HL-60 (cell line): Measurements from ENCODE around the gene GDAP2.
"Not testable (repeated sequence)": the region's sequence is repeated elsewhere in the genome, so short reads cannot be mapped to it uniquely, and the experiment has no call there.

Experiments used
- DNase-seq, 2 experiments: peaks; one replicate each; pipeline ENCODE4 v3.0.0-alpha.2; 2010 to 2020; ENCODE audit warnings: low read depth in 1 of 2, low spot score in 1 of 2
- H3K27ac ChIP-seq: fragments of 250-450 bp; sonication (Bioruptor Pico); replicated peaks from 2 replicates; pipeline ENCODE4 v1.5.1; 2020; ENCODE audit warnings: mild to moderate bottlenecking, moderate library complexity
- H3K27me3 ChIP-seq: fragments of 250-450 bp; sonication (Bioruptor Pico); 2 replicates; pipeline ENCODE4 v1.5.1; 2021; ENCODE audit warnings: mild to moderate bottlenecking, moderate library complexity; ENCODE audit not compliant: insufficient read depth, poor library complexity, severe bottlenecking
- H3K4me3 ChIP-seq: replicated peaks from 2 replicates; pipeline ENCODE4 v1.5.1; 2011; ENCODE audit warnings: mild to moderate bottlenecking, control low read depth, low read length; ENCODE audit not compliant: insufficient read depth
- GABPA ChIP-seq: IDR thresholded peaks from 2 replicates; pipeline ENCODE4 v1.6.1; 2012; ENCODE audit warnings: low read depth
- POLR2AphosphoS5 ChIP-seq: IDR thresholded peaks from 2 replicates; pipeline ENCODE4 v1.6.1; 2012; ENCODE audit warnings: low read depth
- REST ChIP-seq: IDR thresholded peaks from 2 replicates; pipeline ENCODE4 v1.6.1; 2012; ENCODE audit warnings: low read depth; ENCODE audit not compliant: insufficient replicate concordance
- SPI1 ChIP-seq: IDR thresholded peaks from 2 replicates; pipeline ENCODE4 v1.6.1; 2012; ENCODE audit warnings: low read depth, mild to moderate bottlenecking, borderline replicate concordance
- TF ChIP-seq, protein P1 (sequence below): IDR thresholded peaks from one replicate; pipeline ENCODE4 v1.5.1; 2011; ENCODE audit warnings: low read length, control low read depth, inconsistent platforms; ENCODE audit not compliant: insufficient read depth

Gene GDAP2

GRCh38 chr1:117846674-117847425 is 82.6 kb downstream of the GDAP2 start:
- DNase-seq = no peak
- TF ChIP-seq, protein P1, sequence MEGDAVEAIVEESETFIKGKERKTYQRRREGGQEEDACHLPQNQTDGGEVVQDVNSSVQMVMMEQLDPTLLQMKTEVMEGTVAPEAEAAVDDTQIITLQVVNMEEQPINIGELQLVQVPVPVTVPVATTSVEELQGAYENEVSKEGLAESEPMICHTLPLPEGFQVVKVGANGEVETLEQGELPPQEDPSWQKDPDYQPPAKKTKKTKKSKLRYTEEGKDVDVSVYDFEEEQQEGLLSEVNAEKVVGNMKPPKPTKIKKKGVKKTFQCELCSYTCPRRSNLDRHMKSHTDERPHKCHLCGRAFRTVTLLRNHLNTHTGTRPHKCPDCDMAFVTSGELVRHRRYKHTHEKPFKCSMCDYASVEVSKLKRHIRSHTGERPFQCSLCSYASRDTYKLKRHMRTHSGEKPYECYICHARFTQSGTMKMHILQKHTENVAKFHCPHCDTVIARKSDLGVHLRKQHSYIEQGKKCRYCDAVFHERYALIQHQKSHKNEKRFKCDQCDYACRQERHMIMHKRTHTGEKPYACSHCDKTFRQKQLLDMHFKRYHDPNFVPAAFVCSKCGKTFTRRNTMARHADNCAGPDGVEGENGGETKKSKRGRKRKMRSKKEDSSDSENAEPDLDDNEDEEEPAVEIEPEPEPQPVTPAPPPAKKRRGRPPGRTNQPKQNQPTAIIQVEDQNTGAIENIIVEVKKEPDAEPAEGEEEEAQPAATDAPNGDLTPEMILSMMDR = no peak

DNA sequence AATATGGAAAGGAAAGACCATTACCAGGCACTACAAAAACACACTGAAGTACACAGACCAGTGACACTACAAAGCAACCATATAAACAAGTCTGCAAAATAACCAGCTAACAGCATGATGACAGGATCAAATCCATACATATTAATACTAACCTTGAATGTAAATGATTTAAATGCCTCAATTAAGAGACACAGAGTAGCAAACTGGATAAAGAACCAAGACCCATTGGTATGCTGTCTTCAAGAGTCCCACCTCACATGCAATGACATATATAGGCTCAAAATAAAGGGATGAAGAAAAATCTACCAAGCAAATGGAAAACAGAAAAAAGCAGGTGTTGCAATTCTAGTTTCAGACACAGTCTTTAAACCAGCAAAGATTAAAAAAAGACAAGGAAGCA is 84.9 kb downstream of the GDAP2 start:
- not testable (repeated sequence) for DNase-seq, H3K27ac ChIP-seq, H3K27me3 ChIP-seq, H3K4me3 ChIP-seq

More at GRCh38 chr1:117846674-117847425, 82.6 kb downstream of the GDAP2 start:
- Histone ChIP-seq H3K27ac (no peak overlapping the region), H3K4me3 (no peak overlapping the region), H3K27me3 (no peaks in the 10 kb centered on the region)

DNA sequence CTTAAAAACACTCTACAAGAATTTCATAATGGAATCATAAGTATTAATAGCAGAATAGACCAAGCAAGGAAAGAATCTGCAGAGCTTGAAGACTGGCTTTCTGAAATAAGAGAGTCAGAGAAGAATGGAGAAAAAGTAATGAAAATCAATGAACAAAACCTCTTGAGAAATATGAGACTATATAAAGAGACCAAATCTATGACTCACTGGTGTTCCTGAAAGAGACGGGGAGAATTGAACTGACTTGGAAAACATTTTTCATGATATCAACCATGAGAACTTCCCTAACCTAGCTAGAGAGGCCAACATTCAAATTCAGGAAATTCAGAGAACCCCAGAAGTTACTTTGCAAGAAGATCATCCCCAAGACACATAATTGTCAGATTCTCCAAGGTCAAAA is 85.6 kb downstream of the GDAP2 start:
- no peak for DNase-seq

GRCh38 chr1:117842408-117843170 is 86.8 kb downstream of the GDAP2 start:
- no peak overlapping the region for H3K27ac ChIP-seq

More for the DNA sequence above, 85.6 kb downstream of the GDAP2 start:
- no peak overlapping the region for H3K27ac ChIP-seq
- TF ChIP-seq, protein P1 = no peak
- TF ChIP-seq REST (no peak), SPI1 (no peak), GABPA (no peak), POLR2AphosphoS5 (no peak)
- no peaks in the 10 kb centered on the region for H3K27me3 ChIP-seq
- no peak overlapping the region for H3K4me3 ChIP-seq

More at GRCh38 chr1:117842408-117843170, 86.8 kb downstream of the GDAP2 start:
- no peaks in the 10 kb centered on the region for H3K27me3 ChIP-seq
- DNase-seq = no peak
- H3K4me3 ChIP-seq = no peak overlapping the region
- TF ChIP-seq POLR2AphosphoS5 = no peak
- TF ChIP-seq, protein P1 = no peak
- TF ChIP-seq REST = no peak
- no peak for TF ChIP-seq GABPA
- no peak for TF ChIP-seq SPI1
